SKM-1 treated with dmso at 0.1 percent for 144 hours (cell line): ENCODE results near the gene BLOC1S3.

Source experiments
- DNase-seq: peaks from one replicate; lab custom pipeline; 2025; ENCODE audit not compliant: unreplicated experiment; lab: John Stamatoyannopoulos, UW

The BLOC1S3 gene, protein sequence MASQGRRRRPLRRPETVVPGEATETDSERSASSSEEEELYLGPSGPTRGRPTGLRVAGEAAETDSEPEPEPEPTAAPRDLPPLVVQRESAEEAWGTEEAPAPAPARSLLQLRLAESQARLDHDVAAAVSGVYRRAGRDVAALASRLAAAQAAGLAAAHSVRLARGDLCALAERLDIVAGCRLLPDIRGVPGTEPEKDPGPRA

DNA sequence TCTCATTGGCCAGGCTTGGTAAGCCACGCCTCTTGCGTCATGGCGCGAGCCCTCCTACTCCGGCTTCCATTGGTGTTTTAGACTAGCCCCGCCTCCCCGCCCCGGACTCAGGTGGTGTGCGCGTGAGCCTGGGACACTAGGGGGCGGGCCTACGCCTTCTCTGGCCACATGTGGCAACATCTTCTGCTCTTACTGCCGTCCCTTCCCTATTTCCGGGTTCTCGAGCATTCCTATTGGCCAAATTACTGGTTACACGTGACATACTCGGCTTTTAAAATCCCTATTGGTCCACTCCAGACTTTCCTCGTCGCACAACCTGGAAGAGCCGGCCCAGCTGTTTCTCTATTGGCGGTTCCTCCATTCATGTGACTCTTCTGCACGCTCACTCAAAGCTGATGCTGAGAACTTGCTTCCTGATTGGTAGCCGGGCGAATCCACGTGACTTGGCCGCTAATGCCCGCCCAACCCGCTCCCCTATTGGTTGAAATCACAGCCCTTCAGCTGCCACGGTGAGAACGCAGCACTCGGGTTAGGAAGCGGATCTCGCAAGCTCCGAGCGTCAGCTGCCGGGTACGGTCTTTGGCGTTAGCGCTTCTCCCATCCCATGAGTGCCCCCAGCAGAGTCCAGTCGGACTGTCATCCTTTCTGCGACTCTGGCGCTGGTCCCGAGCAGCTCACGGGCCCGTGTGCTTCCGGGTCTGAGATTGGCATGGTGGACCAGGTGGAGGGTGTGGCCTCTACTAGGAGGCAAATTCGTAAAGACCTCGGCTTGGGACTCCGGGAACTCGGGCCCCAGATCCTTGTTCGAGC is at the start of gene BLOC1S3:
TSS of gene BLOC1S3 (plus strand) at position 523 of the 810 bp plus-strand sequence. CDS start 513 bp downstream, outside the sequence.
- DNase-seq, result peak; percentile 98

DNA sequence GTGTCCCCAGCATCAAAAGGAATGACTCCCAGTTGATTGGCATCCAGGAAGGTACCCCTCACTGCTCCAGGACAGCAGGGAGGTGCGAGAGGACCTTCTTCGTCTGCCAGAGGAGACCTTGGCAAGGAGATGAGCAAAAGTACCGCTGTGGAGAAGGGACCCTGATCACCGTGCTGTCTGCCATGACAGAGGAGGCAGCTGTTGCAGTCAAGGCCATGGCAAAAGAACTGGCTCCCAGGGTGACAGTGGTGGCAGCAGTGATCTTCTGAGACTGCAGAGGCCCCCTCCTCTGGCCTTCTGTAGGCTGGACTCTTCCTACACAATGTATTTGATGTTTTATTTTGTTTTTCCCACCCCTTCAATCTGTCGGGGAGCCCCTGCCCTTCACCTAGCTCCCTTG is 49.8 kb upstream of the BLOC1S3 start:
- DNase-seq, result no peak

DNA sequence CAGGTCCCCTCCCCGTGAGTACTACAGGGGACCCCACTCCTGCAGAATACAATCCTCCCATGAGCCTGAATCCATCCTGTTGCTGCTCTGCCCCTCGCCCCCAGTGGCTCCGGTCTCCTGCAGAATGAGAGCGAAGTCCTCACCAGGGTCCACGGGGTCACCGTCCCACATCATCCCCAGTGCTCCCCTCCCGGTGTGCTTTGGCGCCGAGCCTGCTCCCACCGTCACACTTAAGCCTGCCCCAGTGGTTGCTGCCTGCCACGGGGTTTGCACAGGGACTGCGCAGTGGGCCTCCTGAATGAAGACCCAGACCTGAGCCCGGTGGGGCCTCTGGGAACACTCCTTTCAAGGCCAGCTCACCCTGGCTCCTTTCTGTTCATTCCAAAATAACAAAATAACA is 48.3 kb upstream of the BLOC1S3 start:
- no peak for DNase-seq

DNA sequence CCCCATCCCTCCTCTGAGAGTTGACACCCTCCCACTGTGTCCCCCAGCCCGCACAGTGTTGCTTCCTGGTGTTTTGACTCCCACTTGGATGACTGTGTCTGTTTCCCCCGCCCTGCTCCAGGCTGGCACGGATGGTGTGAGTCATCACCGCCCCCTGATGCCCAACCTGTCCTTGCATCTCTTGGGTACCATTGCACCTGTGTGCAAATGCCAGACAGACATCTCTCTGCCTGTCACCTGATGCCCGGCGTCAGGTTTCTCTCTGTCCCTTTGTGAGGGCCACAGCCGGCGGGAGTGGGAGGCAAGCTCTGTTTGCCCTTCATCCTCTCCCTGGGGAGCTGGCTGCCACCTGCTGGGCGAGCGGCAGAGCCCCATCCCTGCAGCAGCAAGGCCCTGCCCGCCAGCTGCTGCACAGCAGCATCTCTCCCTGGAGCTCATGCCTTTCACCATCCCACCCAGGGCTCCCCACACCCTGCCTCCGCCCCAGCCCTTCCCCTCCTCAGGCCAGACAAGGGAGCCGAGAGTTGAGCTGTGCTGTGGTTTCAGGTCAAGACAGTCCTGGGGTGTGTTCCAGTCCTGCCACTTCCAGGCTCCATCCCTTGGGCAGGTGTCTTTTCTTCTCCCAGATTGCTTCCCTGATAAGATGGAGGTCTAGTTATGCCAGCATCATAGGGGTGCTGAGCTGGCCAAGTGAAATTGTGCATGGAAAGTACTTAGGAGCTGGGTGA is 47.5 kb upstream of the BLOC1S3 start:
- DNase-seq, result no peak

DNA sequence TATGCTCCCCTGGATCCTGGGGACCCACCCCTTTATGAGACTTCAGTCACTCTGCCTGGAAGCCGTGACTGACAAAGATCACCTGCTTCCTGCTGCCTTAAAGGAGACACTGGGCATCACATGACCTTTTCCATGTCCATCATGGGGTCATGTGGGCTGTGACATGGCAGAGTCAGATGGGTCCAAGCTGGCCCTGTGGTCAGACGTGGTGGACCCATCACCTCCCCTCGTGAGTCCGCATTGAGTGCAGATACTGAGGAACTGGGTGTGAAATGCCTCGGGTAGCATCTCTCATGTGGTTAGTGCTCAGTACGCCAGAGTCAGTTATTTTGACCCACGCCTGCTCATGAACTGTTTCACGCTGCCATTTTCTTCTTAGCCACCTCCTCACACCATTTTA is 44.9 kb upstream of the BLOC1S3 start:
- DNase-seq, result no peak

DNA sequence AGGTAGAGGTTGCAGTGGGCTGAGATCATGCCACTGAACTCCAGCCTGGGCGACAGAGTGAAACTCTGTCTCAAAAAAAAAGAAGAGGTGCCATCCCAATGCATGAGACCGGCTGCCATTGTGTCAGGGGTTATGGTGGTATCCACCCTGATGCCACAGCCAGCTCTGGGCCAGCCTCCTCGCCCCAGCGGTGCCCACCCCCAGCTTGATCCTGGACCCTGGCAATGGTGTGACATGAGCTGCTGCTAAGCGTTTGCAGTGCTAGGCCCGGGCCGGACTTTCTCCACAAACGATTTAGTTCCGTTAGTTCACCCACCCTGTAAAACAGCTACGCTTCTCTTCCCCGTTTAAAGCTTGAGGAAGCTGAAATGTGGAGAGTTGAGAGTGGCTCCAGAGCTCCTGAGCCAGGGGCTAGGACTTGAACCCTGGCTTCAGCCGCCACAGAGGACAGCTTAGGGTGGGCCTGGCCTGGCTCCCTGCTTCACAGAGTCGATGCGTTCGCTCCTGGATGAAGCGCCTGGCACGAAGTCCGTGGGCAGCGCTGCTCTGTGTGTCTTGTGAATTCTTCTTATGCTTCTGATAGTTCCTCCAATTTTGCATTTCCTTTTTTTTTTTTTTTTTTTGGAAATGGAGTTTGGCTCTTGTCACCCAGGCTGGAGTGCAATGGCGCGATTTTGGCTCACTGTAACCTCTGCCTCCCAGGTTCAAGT is 43.3 kb upstream of the BLOC1S3 start:
- no peak for DNase-seq

DNA sequence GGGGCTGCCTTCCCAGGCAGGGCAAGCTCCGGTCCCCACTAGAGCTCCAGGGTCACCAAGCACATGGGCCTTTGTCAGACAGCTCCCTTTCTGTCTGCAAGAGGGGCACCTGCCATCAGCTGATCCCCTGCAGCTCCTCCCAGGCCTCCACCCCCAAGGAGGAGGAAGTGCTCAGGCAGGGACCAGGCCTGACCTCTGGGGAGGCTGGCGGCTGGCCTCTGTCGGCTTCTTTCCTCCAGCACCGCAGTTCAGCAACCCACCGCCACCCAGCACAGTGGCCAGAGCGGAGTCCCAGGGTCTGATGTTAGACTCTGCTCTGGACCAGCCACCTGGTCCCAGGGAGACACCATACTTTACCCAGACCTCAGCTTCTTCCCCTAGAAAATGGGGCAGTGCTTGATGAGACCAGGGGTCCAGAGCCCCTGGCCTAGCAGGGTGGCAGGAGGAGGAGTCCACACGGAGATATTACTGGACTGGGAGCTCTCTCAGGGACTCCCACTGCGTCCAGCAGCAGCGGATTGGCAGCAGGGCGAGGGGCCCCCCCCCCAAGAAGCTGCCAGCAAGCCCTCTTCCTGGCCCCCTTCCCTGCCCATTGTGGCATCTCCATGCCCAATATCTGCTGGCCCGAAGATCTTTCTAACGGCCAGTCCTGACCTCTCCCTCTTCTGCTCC is 41.9 kb upstream of the BLOC1S3 start:
- no peak for DNase-seq

DNA sequence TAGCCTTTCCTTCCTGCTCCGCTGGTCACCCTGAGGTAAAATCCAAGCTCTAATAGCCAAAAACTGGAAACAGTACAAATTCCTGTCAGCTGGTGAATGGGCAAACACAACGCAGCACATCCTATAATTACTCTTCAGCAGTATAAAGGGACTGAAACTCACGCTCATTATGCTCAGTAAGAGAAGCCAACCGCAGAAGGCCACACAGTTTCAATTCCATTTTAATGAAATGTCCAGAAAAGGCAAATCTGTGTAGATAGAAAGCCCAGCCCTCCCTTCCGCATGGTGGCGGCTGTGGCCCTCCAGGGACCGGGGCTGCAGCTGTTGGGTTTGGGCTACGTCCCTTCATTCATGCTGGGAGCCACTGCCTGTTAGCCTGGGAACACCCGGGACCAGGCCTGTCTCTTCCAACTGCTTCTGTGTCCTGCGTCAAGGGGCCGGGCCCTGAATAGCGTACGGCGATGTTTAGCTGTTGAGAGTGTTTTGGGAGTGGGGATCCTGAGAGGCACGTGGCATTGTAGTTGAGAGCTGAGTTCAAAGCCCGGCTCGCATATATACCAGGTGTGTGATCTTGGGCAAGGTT is 41.3 kb upstream of the BLOC1S3 start:
- no peak for DNase-seq

DNA sequence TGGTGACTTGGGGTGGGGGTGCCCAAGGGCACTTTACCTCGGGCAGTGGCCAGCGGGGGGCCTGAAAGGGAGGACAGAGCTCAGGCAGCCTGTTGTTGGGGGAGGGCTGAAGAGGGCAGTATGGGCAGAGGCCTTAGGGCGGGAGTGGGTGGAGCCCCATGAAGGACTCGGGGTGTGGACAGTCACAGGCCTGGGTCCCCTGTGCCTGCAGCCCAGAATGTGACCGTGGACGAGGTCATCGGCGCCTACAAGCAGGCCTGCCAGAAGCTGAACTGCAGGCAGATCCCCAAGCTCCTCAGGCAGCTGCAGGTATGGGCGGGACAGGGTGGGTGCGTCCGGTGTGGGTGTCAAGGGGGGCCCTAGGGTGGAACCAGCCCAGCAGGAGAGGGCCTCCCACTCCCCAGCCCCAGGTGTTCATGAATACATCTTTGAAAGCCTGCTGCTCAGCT is 40.3 kb upstream of the BLOC1S3 start:
- no peak for DNase-seq

DNA sequence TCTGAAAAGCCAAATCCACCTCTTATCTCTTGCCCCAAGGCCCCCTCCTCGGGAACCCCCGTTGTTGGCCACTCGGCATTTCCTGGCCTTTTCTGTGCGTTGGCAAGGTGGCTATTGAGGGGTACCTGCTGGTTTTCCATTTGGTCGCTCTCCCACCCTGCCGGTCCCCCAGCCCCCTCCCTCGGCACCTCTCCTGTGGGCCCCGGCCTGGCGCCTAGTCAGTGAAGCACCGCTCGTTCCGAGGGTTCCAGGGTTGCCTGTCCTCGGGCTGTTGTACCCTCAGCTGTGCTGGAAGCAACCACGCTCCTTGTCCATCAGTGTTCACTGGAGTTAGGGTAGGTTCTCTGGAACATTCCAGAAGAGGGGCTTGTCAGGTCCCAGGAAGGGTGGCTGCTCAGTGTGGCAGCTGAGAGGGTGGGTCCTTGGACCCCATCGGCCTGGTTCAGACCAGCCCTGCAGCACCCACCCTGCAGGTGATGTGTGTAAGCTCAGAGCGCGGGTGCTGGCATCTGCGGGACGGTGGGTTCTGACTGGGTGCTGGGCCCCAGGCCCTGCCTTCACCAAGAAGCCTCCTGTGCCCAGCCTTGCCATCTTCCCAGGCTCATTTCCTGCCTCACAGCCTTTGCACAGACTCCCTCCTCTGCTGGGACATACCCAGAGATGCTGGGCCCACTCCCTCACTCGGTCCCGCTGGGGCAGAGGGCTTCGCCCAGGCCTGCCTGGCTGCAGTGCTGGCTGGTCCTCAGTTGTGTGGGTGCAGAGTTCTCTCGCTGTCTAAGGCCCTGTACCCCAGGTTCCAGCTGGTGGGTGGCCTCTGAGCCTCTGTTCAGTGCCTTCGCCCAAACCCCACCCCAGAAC is 39.1 kb upstream of the BLOC1S3 start:
- DNase-seq, result no peak

DNA sequence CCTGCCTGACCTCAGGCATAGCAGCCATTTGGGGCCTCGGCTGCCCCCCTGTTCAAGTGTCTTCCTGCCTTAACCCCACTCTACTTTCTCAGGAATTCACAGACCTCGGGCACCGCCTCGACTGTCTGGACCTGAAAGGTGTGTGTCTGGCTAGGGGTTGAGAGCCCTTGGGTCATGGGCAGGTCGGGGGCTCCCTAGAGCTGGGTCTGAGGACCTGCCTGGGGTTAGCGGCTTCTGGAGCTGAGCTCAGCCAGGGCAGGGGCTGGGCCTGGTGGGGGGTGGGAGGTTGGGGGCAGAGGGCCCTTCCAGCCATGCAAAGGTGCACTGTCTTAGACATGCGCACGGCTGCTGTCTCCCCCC is 38.5 kb upstream of the BLOC1S3 start:
- DNase-seq, result no peak

DNA sequence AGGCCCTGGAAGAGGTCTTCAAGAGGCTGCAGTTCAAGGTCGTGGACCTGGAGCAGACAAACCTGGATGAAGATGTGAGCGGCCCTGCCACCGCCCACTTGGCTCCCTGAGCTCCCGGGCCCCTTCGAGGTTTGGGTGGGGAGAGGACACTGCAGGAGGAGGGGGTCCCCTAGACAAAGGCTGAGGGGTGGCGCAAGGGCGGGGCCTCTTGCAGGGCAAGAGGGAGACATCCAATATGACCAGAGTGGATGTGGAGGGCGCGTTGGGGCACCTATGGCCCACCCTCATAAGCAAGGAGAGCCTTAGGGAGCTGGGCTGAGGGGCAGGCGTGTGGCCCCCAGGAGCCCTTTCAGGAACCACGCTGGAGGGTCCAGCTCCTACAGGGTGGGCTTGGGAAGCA is 38.1 kb upstream of the BLOC1S3 start:
- DNase-seq, result no peak

DNA sequence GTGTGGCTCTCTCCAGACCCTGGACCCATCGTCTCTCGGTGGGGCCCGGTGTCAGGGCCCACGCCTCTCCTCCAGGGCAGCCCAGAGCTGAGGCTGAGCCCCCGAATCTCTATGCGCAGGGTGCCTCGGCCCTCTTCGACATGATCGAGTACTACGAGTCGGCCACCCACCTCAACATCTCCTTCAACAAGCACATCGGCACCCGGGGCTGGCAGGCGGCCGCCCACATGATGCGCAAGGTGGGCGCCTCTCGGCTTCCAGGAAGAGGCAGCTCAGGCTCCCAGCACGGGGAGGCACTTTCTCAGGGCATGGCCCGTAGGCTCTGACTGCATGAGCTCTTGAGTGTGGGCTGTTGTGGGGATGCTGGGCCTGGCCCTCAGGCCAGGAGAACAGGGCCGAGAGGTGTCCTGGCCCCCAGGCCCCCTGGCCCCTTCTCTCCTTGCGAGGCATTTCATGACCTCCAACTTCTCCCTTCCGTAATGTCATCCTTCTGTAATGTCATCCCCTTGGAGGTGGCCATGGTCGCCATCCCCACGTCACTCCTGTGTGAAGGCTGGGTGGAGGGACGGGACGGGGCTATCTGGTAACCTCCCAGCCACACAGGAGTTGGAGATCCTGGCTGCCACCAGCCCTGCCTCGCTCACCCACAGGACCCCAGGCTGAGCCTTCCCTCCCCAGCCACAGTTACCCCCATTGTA is 37.2 kb upstream of the BLOC1S3 start:
- DNase-seq, result no peak

DNA sequence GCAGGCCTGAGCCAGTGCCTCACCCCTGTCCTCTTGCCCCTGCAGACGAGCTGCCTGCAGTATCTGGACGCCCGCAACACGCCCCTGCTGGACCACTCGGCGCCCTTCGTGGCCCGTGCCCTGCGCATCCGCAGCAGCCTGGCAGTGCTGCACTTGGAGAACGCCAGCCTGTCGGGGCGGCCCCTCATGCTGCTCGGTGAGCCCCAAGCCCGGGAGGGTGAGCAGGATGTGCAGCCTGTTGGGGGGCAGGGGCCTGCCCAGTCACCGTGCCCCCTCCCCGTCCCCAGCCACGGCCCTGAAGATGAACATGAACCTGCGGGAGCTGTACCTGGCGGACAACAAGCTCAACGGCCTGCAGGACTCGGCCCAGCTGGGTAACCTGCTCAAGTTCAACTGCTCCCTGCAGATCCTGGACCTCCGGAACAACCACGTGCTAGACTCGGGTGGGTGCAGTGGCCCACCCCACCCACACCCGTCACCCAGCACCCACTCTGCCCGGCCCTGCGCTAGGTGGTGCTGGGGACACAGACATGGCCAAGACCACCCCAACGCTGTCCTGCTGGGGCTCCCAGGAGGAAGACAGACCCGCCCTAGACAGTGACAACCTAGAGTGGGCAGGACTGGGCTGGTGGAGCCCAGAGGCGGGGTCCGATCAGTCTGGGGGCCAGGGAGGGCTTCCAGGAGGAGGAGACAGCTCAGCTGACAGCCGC is 36.4 kb upstream of the BLOC1S3 start:
- DNase-seq, result no peak

DNA sequence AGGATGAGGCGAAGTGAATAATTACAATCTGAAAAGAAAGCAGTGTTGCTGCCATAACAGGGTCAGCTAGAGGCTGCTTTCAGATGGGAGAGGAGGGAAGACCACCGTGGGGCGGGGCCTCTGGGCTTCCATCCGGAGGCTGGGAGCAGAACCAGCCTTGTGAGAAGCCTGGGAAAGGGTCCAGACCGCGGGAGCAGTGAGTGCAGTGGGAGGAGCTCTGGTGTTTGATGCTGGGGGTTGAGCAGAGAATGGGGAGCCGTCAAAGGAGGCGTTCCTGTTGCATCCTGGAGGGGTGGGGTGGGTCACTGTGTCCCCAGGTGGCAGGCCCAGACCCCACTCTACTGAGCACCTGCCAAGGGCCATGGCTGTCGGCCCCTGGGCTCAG is 35.9 kb upstream of the BLOC1S3 start:
- DNase-seq, result no peak

DNA sequence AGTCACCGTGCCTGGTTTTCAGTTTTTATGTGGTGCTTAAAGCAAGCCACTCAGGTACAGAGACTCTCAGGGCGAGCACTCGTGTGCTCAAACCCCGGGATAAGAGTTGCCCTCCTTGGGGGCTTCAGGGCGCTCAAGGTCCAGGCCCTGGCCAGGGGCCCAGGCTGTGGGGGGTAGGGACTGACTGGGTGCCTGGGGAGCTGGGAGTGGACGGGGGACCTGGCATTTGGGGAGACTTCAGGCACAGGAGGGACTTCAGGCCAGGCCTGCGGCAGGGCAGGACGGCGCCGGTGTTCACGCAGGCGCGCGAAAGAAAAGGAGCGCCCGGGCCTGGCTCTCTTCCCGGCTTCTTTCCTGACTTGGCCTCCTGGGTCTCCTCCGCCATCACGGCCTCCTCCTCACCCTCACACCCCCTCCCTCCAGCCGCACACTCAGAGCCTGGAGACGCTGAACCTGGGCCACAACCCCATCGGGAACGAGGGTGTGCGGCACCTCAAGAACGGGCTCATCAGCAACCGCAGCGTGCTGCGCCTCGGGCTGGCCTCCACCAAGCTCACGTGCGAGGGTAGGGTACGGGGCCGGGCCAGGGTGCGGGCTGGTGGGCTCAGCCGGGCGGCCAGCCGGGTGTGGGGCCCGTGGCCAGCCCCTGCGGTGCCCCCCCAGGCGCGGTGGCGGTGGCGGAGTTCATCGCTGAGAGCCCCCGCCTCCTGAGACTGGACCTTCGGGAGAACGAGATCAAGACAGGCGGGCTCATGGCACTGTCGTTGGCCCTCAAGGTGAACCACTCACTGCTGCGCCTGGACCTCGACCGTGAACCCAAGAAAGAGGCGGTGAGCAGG is 33.9 kb upstream of the BLOC1S3 start:
- DNase-seq, result no peak
